GM12878 (cell line): ENCODE results near the gene DCTPP1. TPM values are rescaled to one million over a fixed set of nuclear protein-coding genes. Genes with fewer than 3 reads are reported as not detected.

Source experiments
- NKRF ChIP-seq: fragments of 450-650 bp; conservative IDR thresholded peaks from 2 replicates; pipeline ENCODE4 v1.6.1; 2017; ENCODE audit warnings: mild to moderate bottlenecking, moderate library complexity
- PAX8 ChIP-seq: fragments of 450-650 bp; IDR thresholded peaks from 2 replicates; pipeline ENCODE4 v1.6.1; 2017; ENCODE audit warnings: mild to moderate bottlenecking, moderate library complexity
- ZZZ3 ChIP-seq: IDR thresholded peaks from 2 replicates; pipeline ENCODE4 v1.6.1; 2011; ENCODE audit warnings: low read depth; ENCODE audit not compliant: control insufficient read depth, insufficient read length
- polyA plus RNA-seq, 11 experiments: library from polyadenylated mRNA; depleted of rRNA in 4 of 11; unstranded in 6 of 11; stranded (reverse) in 5 of 11; fragments of >200 nt; fragmentation: Nextera tagmentation in 4 of 11; fragmentation: Illumina TruSeq in 1 of 11; extraction: Ambion mirVana in 4 of 11; extraction: Trizol in 1 of 11; gene quantifications; 1 replicate in 1 of 11; 2 replicates in 10 of 11; pipeline versions ENCODE4 v1.2.1 to v1.2.3, GENCODE V29; 2011 to 2016; ENCODE audit warnings: inconsistent platforms in 2 of 11, missing spikeins in 2 of 11, low read depth in 1 of 11
- total RNA-seq, 4 experiments: library from RNA; depleted of rRNA in 3 of 4; stranded (reverse); fragments of >200 nt in 3 of 4; fragmentation: Illumina TruSeq in 1 of 4; extraction: Trizol in 1 of 4; gene quantifications; 2 replicates each; pipeline versions ENCODE4 v1.2.1 to v1.2.3, GENCODE V29; 2013 to 2021
- TF ChIP-seq, protein P1 (sequence below): fragments of 150-350 bp; IDR thresholded peaks from 2 replicates; pipeline ENCODE4 v1.6.1; 2014; ENCODE audit warnings: mild to moderate bottlenecking, low read depth, low read length

The DCTPP1 gene
- total and polyA plus RNA-seq, 10 of the 15 experiments (the other 5 are each of a cell fraction or from before 2014, with no cell fraction given) = 72.1 to 266 (median 157) TPM

DNA sequence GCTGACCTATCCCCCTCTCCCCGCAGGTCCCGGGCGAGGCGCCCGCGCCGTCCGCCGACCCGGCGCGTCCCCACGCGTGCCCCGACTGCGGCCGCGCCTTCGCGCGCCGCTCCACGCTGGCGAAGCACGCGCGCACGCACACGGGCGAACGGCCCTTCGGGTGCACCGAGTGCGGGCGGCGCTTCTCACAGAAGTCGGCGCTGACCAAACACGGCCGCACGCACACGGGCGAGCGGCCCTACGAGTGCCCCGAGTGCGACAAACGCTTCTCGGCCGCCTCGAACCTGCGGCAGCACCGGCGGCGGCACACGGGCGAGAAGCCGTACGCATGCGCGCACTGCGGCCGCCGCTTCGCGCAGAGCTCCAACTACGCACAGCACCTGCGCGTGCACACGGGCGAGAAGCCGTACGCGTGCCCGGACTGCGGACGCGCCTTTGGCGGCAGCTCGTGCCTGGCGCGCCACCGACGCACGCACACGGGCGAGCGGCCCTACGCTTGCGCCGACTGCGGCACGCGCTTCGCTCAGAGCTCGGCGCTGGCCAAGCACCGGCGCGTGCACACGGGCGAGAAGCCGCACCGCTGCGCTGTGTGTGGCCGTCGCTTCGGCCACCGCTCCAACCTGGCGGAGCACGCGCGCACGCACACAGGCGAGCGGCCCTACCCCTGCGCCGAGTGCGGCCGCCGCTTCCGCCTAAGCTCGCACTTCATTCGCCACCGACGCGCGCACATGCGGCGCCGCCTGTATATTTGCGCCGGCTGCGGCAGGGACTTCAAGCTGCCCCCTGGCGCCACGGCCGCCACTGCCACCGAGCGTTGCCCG lies 12.1 kb downstream of the DCTPP1 start (continued):
- TF ChIP-seq NKRF = peak; percentile 43; the same call in 1 of the 2 replicates
- TF ChIP-seq PAX8 = no peak
- TF ChIP-seq, protein P1, sequence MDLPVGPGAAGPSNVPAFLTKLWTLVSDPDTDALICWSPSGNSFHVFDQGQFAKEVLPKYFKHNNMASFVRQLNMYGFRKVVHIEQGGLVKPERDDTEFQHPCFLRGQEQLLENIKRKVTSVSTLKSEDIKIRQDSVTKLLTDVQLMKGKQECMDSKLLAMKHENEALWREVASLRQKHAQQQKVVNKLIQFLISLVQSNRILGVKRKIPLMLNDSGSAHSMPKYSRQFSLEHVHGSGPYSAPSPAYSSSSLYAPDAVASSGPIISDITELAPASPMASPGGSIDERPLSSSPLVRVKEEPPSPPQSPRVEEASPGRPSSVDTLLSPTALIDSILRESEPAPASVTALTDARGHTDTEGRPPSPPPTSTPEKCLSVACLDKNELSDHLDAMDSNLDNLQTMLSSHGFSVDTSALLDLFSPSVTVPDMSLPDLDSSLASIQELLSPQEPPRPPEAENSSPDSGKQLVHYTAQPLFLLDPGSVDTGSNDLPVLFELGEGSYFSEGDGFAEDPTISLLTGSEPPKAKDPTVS = no peak
- TF ChIP-seq ZZZ3 = no peak
